HG03558 (cell line): Measurements from ENCODE around the gene WNT7B.
"Not testable (repeated sequence)": the region's sequence is repeated elsewhere in the genome, so short reads cannot be mapped to it uniquely, and the experiment has no call there.

ENCODE experiments used
- ATAC-seq: cut with Tn5 transposase; IDR thresholded peaks from one replicate; pipeline ENCODE4 v1.9.1; 2021; ENCODE audit warnings: moderate number of reproducible peaks; ENCODE audit not compliant: unreplicated experiment; ENCODE audit errors: extremely low read depth

WNT7B gene

GRCh38 chr22:46008836-46009596, 32.1 kb upstream of the WNT7B start:
- no peak for ATAC-seq

DNA sequence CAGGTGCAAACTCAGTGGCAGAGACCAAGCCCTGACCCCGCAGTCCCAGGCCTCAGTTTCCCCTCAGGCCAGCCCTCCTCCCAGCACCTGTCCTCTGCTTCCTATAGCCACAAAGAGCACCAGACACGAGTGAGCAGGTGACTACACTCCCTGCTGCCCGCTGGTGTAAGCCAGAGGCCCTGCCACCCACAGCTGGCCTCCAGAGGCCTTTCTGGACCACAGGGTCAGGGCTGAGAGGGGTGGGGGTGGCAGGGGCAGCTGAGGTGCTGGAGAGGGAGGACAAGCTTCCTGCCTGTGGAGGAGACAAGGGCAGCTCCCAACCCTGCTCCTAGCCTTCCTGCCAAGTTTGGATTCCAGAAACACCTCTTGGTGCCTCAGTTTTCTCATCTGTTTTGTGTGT, 31.3 kb upstream of the WNT7B start:
- ATAC-seq: no peak

GRCh38 chr22:46007848-46008261, 30.9 kb upstream of the WNT7B start:
- no peak for ATAC-seq

DNA sequence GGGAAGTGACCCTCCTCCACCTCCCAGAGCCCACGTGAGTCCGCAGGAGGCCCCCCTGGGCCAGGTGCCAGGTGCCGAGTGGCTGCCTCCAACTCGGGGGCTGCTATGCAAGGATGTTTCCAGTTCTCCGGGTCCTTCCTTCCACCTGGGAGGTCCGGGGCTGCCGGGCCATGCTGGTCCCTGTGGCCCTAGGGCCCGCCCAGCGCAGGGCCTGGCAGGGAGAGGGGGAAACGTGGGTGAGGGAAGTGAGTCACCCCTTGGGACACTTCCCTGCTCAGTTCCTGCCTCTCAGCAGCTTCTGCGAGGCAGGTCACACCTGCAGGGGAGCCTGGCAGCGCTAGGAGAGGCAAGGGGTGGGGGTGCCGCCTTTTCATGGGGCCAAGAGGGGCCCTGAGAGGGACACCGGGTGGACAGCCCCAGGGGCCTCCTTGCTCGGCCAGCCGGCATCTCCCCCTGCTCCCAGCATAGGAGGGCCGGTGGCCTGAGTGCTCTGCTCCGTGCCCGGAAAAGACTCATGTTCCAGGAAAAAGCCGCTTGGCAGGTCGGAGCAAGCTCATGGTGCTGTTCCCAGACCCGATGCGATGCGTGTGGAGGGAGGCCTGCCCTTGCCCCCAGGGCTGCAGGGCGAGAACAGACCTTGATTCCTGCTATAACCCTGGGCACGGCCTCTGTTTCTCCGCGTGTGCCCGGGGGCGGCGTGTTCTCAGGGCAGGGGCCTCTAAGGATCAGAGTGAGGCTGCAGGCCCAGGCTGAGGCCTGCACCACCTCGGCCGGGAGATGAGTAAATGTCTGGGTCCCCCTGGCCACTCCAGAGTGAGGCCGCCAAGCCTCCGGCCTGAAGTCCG, 30.3 kb upstream of the WNT7B start:
- no peak for ATAC-seq

GRCh38 chr22:46006379-46007002, 29.5 kb upstream of the WNT7B start:
- no peak for ATAC-seq

DNA sequence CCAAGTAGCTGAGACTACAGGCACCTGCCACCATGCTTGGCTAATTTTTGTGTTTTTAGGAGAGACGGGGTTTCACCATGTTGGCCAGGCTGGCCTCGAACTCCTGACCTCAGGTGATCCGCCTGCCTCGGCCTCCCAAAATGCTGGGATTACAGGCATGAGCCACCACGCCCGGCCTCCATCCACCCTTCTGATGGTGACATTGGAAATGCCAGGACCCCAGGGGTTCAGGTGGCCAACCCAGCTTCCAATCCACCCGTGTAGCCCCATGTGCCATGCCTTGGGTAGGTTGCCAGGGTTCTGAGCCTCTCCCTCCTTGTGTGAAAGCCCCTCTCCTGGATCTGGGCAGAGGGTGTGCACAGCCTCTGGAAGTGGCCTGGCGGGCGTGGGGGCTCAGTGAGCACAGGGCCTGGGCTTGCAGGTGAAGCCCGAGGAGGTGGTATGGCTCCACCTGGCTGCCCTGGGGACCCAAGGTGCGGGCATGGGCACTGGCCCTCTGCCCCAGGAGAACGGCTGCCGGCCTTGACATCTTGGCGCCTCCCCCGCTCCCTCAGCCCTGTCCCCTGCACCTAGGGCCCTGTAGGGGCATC, 28.2 kb upstream of the WNT7B start:
- not testable (repeated sequence) for ATAC-seq

DNA sequence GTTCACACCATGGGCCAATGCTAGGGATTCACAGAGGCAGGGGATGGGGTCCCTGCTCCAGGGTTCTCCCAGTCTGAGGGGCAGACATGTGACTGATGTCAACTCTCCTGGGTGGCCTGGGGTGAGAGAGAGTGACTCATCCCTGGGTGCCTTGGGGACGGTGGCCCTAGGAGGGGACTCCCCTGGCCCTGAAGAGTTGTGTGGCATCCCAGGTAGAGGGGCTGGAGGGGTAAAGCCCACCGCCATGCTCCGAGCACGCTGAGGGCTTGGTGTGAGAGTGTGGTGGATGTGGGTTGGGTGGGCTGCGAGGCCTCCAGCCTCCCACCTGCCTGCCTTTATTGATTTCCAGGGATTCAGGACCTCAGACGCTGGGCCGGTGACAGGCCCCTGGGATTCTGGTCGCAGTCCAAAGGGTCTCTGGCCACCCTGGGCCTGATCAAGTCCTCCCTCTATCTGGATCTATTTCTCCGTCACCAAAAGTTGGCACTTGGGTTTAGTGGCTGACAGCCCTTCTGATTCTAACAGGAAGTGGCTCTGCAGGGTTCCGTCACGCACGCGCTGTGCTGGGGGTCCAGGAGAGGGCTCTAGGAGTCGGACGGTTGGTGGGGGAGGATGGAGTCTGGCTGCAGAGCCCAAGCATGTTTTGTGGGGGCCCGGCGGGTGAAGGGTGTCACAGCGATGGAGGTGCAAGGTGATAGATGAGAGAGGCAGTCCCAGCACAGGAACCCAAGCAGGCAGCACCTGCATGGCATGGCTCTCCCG, 27.3 kb upstream of the WNT7B start:
- ATAC-seq: no peak

GRCh38 chr22:46003271-46004091, 26.5 kb upstream of the WNT7B start:
- no peak for ATAC-seq

DNA sequence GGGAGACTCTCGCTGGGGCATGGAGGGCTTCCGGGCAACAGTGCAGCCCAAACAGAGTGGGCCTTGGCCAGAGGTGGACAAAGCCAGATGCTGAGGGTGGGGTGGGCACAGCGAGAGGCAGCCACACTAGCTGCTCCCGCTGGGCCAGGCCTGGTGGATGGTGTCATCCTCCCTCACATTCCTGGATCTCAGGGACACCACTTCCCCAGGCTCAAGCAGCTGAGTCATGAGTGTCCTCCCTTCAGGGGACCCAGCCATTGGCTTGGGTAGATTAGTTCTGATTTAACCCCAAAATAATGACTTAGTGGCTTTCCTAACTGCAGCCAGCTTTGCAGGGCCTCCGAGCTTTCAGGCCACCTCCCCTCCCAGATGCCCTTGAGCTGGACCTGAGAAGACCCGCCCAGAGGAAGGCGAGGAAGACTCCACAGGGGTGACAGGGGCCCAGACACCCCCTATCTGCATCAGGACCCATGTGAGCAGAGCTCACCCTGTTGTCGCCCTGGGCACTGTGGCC, 25.9 kb upstream of the WNT7B start:
- ATAC-seq: no peak

DNA sequence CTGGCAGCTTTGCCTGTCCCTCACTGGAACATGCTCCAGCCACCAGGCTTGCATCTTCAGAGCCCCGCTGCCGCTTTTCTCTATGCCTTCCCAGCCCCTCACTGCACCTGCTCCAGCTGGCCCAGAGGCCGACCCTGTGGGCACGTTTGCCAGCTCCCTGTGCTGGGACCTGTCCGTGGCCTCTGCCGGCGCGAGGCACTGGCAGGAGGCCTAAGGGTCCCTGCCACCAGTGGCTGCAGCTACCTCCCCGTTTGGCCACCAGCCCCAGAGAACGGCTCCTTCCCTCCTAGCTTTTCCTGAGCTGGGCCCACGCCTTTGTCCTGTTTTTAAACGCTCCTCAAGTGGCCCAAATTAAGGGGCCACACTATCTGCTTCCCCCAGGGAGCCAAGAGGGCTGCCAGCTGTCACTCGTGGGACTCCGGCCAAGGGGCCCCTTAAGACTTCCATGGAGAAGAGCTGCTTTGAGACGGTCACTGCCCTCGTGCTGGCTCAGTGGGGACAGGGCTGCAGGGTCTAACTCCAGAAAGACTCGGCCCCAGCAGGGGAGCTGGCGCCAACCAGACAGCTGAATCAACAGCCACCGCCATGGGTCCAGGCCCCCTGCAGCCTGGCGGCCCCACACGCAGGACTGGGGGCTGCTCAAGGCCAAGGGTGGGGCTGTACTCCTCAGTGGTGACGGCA, 24.6 kb upstream of the WNT7B start:
- no peak for ATAC-seq

- ATAC-seq: no peak
These were observed 24.1 kb upstream of the WNT7B start for GRCh38 chr22:46001046-46001425.

DNA sequence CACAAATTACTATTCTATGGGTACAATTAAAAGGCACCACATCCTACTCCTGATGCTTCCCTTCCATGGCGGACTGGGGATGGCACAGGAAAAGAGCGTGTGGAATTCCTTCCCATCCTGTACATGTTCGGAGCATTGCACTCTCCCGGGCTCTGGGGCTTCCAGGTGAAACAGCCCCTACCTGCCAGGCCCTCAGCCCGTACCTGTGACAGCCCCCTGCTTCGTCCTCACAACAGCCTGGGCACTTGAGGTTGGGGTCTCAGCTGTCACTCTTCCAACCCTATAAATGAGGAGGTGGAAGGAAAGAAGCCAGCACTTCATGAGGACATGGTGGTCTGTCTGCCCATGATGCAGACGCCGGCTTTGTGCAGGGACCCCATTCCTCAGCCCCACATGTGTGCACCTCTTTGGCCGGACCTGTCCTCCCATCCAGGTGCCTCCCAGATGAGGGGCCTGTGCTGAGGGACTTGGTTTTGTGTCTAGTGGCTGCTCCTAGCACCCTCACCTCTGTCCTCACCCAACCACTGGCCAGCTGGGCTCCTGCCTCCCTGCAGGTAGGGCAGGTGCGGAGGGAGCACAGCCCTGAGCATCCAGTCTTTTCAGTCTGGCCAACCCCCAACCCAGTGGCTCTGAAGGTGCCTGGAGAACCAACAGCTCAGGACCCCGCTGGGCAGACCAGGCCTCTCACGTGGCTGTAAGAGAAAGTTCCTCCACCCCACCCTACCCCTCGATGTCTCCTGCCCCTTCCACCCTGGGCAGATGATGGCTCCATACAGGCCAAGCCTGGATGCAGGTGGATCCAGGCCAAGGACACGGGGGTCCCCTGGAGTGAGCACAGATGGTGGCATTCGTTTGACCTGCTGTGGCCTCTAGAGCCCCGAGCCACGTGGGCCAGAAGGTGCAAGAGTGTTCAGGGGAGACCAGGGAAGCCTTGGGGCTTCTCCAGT, 23.4 kb upstream of the WNT7B start:
- ATAC-seq: no peak

DNA sequence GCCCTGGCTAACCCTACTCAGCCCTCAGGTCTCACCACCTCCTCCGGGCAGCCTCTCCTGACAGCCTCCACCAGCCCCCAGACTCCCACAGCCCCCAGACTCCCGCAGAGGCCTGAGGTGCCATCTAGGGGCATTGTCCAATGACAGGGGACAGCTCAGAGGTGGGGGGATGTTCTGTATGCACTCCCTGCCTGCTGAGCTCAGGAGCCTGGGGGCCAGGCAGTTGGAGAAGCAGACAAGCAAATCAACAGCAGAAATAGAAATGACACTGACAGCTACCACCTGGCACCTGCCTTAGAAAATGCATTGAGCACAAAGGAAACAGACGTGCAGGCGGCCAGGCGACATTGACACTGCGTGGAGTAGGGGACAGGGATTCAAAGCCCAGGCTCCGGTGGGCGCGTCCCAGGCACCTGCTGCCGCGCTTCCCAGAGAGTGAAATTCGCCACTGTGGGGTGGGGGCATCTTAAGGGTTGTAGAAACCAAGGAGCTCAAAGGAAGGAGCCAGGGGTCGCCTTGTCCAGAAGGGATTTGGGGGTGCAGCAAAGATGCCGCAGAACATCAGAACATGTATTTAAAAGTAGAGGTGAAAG, 22.5 kb upstream of the WNT7B start:
- ATAC-seq: no peak

- no peak for ATAC-seq
These were observed 21.8 kb upstream of the WNT7B start for GRCh38 chr22:45998638-45999378.

- no peak for ATAC-seq
These were observed 21.0 kb upstream of the WNT7B start for GRCh38 chr22:45997777-45998637.
